Testis (tissue), 3 donors: Measurements from ENCODE around the gene ZNRF4. TPM values are rescaled to one million over a fixed set of nuclear protein-coding genes. Genes with fewer than 3 reads are reported as not detected.

ENCODE experiments used
- DNase-seq: peaks from one replicate; pipeline ENCODE4 v3.0.0-alpha.2; 2019
- H3K27ac ChIP-seq, 2 donors: fragments of 200-600 bp; sonication (generic); one replicate each; pipeline ENCODE4 v1.5.1; 2019
- H3K27me3 ChIP-seq: fragments of 200-600 bp; sonication (generic); one replicate; pipeline ENCODE4 v1.5.1; 2019
- H3K36me3 ChIP-seq: fragments of 200-600 bp; sonication (generic); one replicate; pipeline ENCODE4 v1.5.1; 2017; ENCODE audit warnings: low read depth; ENCODE audit errors: missing control alignments
- H3K4me1 ChIP-seq: fragments of 200-600 bp; sonication (generic); one replicate; pipeline ENCODE4 v1.5.1; 2019
- H3K4me3 ChIP-seq, 2 donors: fragments of 200-600 bp; sonication (generic); one replicate each; pipeline ENCODE4 v1.5.1; 2017 to 2019
- H3K9me3 ChIP-seq: fragments of 200-600 bp; sonication (generic); one replicate; pipeline ENCODE4 v1.5.1; 2017
- CTCF ChIP-seq, 3 experiments: fragments of 450-650 bp in 2 of 3; fragments of 200-600 bp in 1 of 3; sonication (generic) in 1 of 3; IDR thresholded peaks; one replicate each; pipeline ENCODE4 v1.5.1; 2016 to 2019; ENCODE audit warnings: antibody characterized with exemption in 3 of 3, mild to moderate bottlenecking in 2 of 3, moderate library complexity in 1 of 3
- POLR2A ChIP-seq: fragments of 450-650 bp; IDR thresholded peaks from one replicate; pipeline ENCODE4 v1.6.1; 2017; ENCODE audit warnings: antibody characterized with exemption, mild to moderate bottlenecking, moderate library complexity
- WGBS, 2 donors: methylation state at CpG; one replicate each; pipeline ENCODE4 v1.1.5; 2018; 5-methylcytosine and 5-hydroxymethylcytosine counted together
- intact Hi-C: fragments of 100-400 bp; cut with DNase I; formaldehyde crosslinking; loops from one replicate; pipeline ENCODE4 v1.15.1; 2023; ENCODE audit warnings: low total_unique reads
- polyA plus RNA-seq: library from polyadenylated mRNA; stranded (reverse); fragments of 350-450 nt; fragmentation: Illumina TruSeq; extraction: RNeasy Lipid Tissue Mini Kit (QIAGEN cat#74804); gene quantifications from one replicate; pipeline ENCODE4 v1.2.3, GENCODE V29; 2014; ENCODE audit warnings: low read depth, low replicate concordance; ENCODE audit not compliant: insufficient read depth
- total RNA-seq, 2 donors: library from RNA; depleted of rRNA; stranded (reverse); fragments of >200 nt; gene quantifications; one replicate each; pipeline ENCODE4 v1.2.3, GENCODE V29; 2016

ZNRF4 gene
- total and polyA plus RNA-seq, 3 donors from 2014 or later = 74.1 to 147 (median 137) TPM

DNA sequence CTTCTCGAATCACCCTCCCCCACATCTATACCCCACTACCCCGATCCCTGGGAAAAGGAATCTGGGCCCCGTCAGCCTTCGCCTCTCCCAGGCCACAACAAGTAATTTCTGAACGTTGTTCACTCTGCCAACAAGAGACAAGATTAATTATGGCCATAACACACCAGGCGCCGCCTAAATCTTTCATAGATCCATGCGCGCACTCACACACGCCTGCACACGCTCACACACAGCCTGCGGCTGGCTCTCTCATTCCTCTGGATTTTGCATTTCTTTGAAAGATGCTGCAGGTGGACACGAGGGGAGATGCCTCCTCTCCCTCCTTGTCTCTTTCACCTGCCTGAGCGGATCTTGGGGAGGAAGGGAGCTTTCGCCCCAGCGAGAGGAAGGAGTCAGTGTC, 17.1 kb downstream of the ZNRF4 start:
- DNase-seq = no peak
- H3K9me3 ChIP-seq = no peaks in the 10 kb centered on the region
- H3K4me1 ChIP-seq = no peaks in the 10 kb centered on the region
- no peaks in the 10 kb centered on the region for H3K36me3 ChIP-seq
- no peaks in the 10 kb centered on the region for H3K27me3 ChIP-seq
- no peak overlapping the region for H3K4me3 ChIP-seq
- H3K27ac ChIP-seq = no peak overlapping the region
- intact Hi-C loops = no loop called here
- 67 to 72% methylated on average over 16 of the region's 16 CpGs for WGBS, 2 donors
- no peak for TF ChIP-seq CTCF (IDR thresholded peaks at IDR 0.05)
- TF ChIP-seq POLR2A = no peak

GRCh38 chr19:5473646-5474045, 18.4 kb downstream of the ZNRF4 start:
- Histone ChIP-seq H3K27ac (no peak overlapping the region), H3K36me3 (no peaks in the 10 kb centered on the region), H3K4me3 (no peak overlapping the region), H3K4me1 (no peaks in the 10 kb centered on the region), H3K9me3 (no peaks in the 10 kb centered on the region), H3K27me3 (no peaks in the 10 kb centered on the region)
- intact Hi-C loops = no loop called here
- DNase-seq = no peak
- WGBS, 2 donors = 84 to 85% methylated on average over 4 to 5 of the region's 5 CpGs
- TF ChIP-seq CTCF (IDR thresholded peaks at IDR 0.05) (no peak), POLR2A (no peak)

GRCh38 chr19:5477451-5478215, 22.4 kb downstream of the ZNRF4 start:
- 31 to 37% methylated on average over 13 of the region's 13 CpGs for WGBS, 2 donors
- TF ChIP-seq CTCF (IDR thresholded peaks at IDR 0.05) (no peak), POLR2A (no peak)
- intact Hi-C loops = no loop called here
- Histone ChIP-seq H3K4me3 (peak overlapping the region; percentile 4 to 20), H3K4me1 (no peaks in the 10 kb centered on the region), H3K27me3 (no peaks in the 10 kb centered on the region), H3K36me3 (no peaks in the 10 kb centered on the region), H3K9me3 (no peaks in the 10 kb centered on the region), H3K27ac (no peak overlapping the region)
- no peak for DNase-seq

DNA sequence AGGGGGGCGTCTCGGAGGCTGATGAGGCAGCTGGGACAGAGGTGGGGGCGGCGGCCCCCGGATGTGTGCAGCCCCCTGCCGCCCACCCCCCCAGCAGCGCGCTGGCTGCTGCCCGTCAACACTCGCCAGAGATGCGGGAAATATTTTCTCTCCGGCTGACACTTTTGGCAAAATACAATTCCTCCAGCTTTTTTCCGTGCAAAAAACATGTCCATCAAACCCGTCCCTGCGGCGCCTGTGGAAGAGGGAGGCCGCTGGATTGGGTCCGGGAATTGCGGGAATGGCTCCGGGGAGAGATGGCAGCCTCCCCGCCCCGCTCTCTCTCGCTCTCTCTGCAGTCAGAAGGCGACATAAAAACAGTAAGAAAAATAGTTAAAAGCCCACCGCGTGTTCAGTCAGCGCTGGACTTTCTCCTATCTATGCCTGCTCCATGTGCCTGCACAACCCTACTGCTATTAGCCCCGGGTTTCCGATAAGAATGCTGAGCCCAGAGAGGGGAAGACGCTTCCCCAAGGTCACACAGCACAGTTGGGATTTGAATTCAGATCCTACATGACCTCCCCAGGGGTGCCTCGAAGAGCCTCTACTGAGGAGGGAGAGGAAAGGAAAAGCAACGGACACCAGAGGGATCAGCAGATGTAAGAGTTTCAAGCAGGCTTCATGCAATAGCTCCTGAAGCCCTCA, 23.2 kb downstream of the ZNRF4 start:
- Histone ChIP-seq H3K9me3 (no peaks in the 10 kb centered on the region), H3K27ac (no peak overlapping the region), H3K36me3 (no peaks in the 10 kb centered on the region), H3K4me3 (peak overlapping the region; percentile 4 to 20), H3K27me3 (no peaks in the 10 kb centered on the region), H3K4me1 (no peaks in the 10 kb centered on the region)
- WGBS, 2 donors = 9 to 11% methylated on average over 31 of the region's 32 CpGs
- no peak for DNase-seq
- no peak for TF ChIP-seq POLR2A
- TF ChIP-seq CTCF (IDR thresholded peaks at IDR 0.05) = no peak
- intact Hi-C loops = no loop called here
